PC-9 (cell line): ENCODE results near the gene SFMBT2. TPM values are rescaled to one million over a fixed set of nuclear protein-coding genes. Genes with fewer than 3 reads are reported as not detected.

Experiments
- BruUV-seq: library from RNA; stranded (reverse); fragments of 400-500 nt; replicated peaks from 2 replicates; lab custom pipeline; 2021; lab: Mats Ljungman, UMichigan
- CTCF ChIA-PET: fragments of 300-600 bp; sonication (Branson Sonifier 250); formaldehyde crosslinking; loops from one replicate; lab custom pipeline; 2022; ENCODE audit warnings: antibody characterized with exemption; lab: Charles Lee
- POLR2A ChIA-PET: fragments of 300-600 bp; sonication (Branson Sonifier 250); formaldehyde crosslinking; loops from one replicate; lab custom pipeline; 2022; ENCODE audit warnings: antibody characterized with exemption; ENCODE audit not compliant: unreplicated experiment; lab: Charles Lee
- DNase-seq, 2 experiments: peaks; one replicate each; pipeline versions ENCODE4 v3.0.0 to v3.0.0-alpha.2; 2015 to 2022; ENCODE audit warnings: mixed read lengths in 1 of 2
- H2AFZ ChIP-seq: fragments of 200-600 bp; sonication (generic); 2 replicates; pipeline ENCODE4 v1.8.1; 2017; ENCODE audit warnings: antibody characterized with exemption
- H3F3A ChIP-seq: fragments of 200-600 bp; sonication (generic); 2 replicates; pipeline ENCODE4 v1.8.1; 2017; ENCODE audit warnings: antibody characterized with exemption, mild to moderate bottlenecking, low read depth; ENCODE audit not compliant: insufficient read depth
- H3K27ac ChIP-seq: fragments of 200-600 bp; sonication (generic); 2 replicates; pipeline ENCODE4 v1.6.1; 2016; ENCODE audit warnings: mixed run types
- H3K27me3 ChIP-seq: fragments of 200-600 bp; sonication (generic); 2 replicates; pipeline ENCODE4 v1.6.1; 2016; ENCODE audit warnings: low read depth, mixed run types; ENCODE audit not compliant: insufficient read depth
- H3K36me3 ChIP-seq: fragments of 200-600 bp; sonication (generic); 2 replicates; pipeline ENCODE4 v1.6.1; 2016; ENCODE audit warnings: low read depth, mixed run types
- H3K4me1 ChIP-seq: fragments of 200-600 bp; sonication (generic); replicated peaks from 2 replicates; pipeline ENCODE4 v1.6.1; 2016; ENCODE audit warnings: mixed run types; ENCODE audit not compliant: insufficient read depth
- H3K4me2 ChIP-seq: fragments of 200-600 bp; sonication (generic); 2 replicates; pipeline ENCODE4 v1.6.1; 2017; ENCODE audit warnings: mixed run types
- H3K4me3 ChIP-seq: fragments of 200-600 bp; sonication (generic); 2 replicates; pipeline ENCODE4 v1.6.1; 2016; ENCODE audit warnings: mixed run types
- H3K79me2 ChIP-seq: fragments of 200-600 bp; sonication (generic); 2 replicates; pipeline ENCODE4 v1.6.1; 2017; ENCODE audit warnings: low read depth, mixed run types
- H3K9me2 ChIP-seq: fragments of 200-600 bp; sonication (generic); 2 replicates; pipeline ENCODE4 v1.8.1; 2017; ENCODE audit warnings: mild to moderate bottlenecking; ENCODE audit not compliant: insufficient read depth
- H3K9me3 ChIP-seq: fragments of 200-600 bp; sonication (generic); 2 replicates; pipeline ENCODE4 v1.8.1; 2016; ENCODE audit warnings: low read depth; ENCODE audit not compliant: insufficient read depth
- H4K20me1 ChIP-seq: fragments of 200-600 bp; sonication (generic); 2 replicates; pipeline ENCODE4 v1.8.1; 2017; ENCODE audit not compliant: insufficient read depth
- EZH2 ChIP-seq: fragments of 200-600 bp; sonication (generic); IDR thresholded peaks from 2 replicates; pipeline ENCODE4 v1.8.0; 2017; ENCODE audit warnings: antibody characterized with exemption, low read depth
- intact Hi-C: fragments of 100-400 bp; cut with micrococcal nuclease; formaldehyde crosslinking; loops from one replicate; pipeline ENCODE4 v1.10.0; 2022; ENCODE audit not compliant: unreplicated experiment
- total RNA-seq: library from RNA; stranded (reverse); gene quantifications from 2 replicates; pipeline ENCODE4 v1.2.3, GENCODE V29; 2021
- TF ChIP-seq, protein P1 (sequence below): fragments of 200-600 bp; sonication (generic); conservative IDR thresholded peaks from 2 replicates; pipeline ENCODE4 v1.6.1; 2017; ENCODE audit warnings: mixed run types, antibody characterized with exemption, mild to moderate bottlenecking, moderate library complexity

Gene SFMBT2
- total RNA-seq, 1 experiment from 2014 or later = 0.07 TPM

GRCh38 chr10:7359356-7359755 is 51.5 kb downstream of the SFMBT2 start:
- BruUV-seq = no TSS peak
- no peaks in the 10 kb centered on the region for H4K20me1 ChIP-seq

GRCh38 chr10:7357193-7357592 is 53.6 kb downstream of the SFMBT2 start:
- H3K4me1 ChIP-seq = no peaks in the 10 kb centered on the region

More at GRCh38 chr10:7359356-7359755, 51.5 kb downstream of the SFMBT2 start:
- ChIA-PET POLR2A (no interaction called here), CTCF (no interaction called here)
- no peaks in the 10 kb centered on the region for H3F3A ChIP-seq
- no peak overlapping the region for H3K4me2 ChIP-seq
- no peak for TF ChIP-seq EZH2
- TF ChIP-seq, protein P1, sequence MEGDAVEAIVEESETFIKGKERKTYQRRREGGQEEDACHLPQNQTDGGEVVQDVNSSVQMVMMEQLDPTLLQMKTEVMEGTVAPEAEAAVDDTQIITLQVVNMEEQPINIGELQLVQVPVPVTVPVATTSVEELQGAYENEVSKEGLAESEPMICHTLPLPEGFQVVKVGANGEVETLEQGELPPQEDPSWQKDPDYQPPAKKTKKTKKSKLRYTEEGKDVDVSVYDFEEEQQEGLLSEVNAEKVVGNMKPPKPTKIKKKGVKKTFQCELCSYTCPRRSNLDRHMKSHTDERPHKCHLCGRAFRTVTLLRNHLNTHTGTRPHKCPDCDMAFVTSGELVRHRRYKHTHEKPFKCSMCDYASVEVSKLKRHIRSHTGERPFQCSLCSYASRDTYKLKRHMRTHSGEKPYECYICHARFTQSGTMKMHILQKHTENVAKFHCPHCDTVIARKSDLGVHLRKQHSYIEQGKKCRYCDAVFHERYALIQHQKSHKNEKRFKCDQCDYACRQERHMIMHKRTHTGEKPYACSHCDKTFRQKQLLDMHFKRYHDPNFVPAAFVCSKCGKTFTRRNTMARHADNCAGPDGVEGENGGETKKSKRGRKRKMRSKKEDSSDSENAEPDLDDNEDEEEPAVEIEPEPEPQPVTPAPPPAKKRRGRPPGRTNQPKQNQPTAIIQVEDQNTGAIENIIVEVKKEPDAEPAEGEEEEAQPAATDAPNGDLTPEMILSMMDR = no peak
- no peaks in the 10 kb centered on the region for H3K79me2 ChIP-seq
- no peaks in the 10 kb centered on the region for H3K36me3 ChIP-seq
- intact Hi-C loops = no loop called here
- no peaks in the 10 kb centered on the region for H3K9me2 ChIP-seq
- no peak overlapping the region for H2AFZ ChIP-seq
- no peak for DNase-seq
- no peaks in the 10 kb centered on the region for H3K4me1 ChIP-seq
- H3K4me3 ChIP-seq = no peak overlapping the region
- H3K9me3 ChIP-seq = no peaks in the 10 kb centered on the region
- H3K27ac ChIP-seq = no peak overlapping the region
- no peaks in the 10 kb centered on the region for H3K27me3 ChIP-seq

GRCh38 chr10:7354330-7355047 is 56.3 kb downstream of the SFMBT2 start:
- Histone ChIP-seq H3K4me1 (no peaks in the 10 kb centered on the region), H3K9me3 (no peaks in the 10 kb centered on the region), H3K4me3 (no peak overlapping the region), H3K79me2 (no peaks in the 10 kb centered on the region), H4K20me1 (no peaks in the 10 kb centered on the region), H3K36me3 (no peaks in the 10 kb centered on the region), H2AFZ (no peak overlapping the region), H3K9me2 (no peaks in the 10 kb centered on the region), H3K4me2 (no peak overlapping the region), H3F3A (no peaks in the 10 kb centered on the region), H3K27me3 (no peaks in the 10 kb centered on the region), H3K27ac (no peak overlapping the region)
- ChIA-PET CTCF (no interaction called here), POLR2A (no interaction called here)
- no peak for DNase-seq
- BruUV-seq = no TSS peak
- intact Hi-C loops = no loop called here
- TF ChIP-seq, protein P1 = no peak
- no peak for TF ChIP-seq EZH2

More at GRCh38 chr10:7357193-7357592, 53.6 kb downstream of the SFMBT2 start:
- Histone ChIP-seq H3K27me3 (no peaks in the 10 kb centered on the region), H3K4me3 (no peak overlapping the region), H2AFZ (no peak overlapping the region), H3F3A (no peaks in the 10 kb centered on the region), H3K36me3 (no peaks in the 10 kb centered on the region), H3K9me2 (no peaks in the 10 kb centered on the region), H3K79me2 (no peaks in the 10 kb centered on the region), H3K27ac (no peak overlapping the region), H3K9me3 (no peaks in the 10 kb centered on the region), H4K20me1 (no peaks in the 10 kb centered on the region), H3K4me2 (no peak overlapping the region)
- DNase-seq = no peak
- TF ChIP-seq EZH2 = no peak
- TF ChIP-seq, protein P1 = no peak
- ChIA-PET POLR2A (no interaction called here), CTCF (no interaction called here)
- BruUV-seq = no TSS peak
- intact Hi-C loops = no loop called here
